Activated B cell treated with CpG ODN at 0.5 μM for 24 hours (primary cell): ENCODE measurements around the gene PPP1R16B. TPM values are rescaled to one million over a fixed set of nuclear protein-coding genes. Genes with fewer than 3 reads are reported as not detected.

Experiments
- ATAC-seq: fragments of 200-7000 bp; cut with Tn5 transposase; one replicate; pipeline ENCODE4 v1.10.0; 2021; ENCODE audit warnings: low read depth, mild to moderate bottlenecking, moderate library complexity
- CTCF ChIA-PET: fragments of 350-600 bp; sonication (Branson Sonifier 250); formaldehyde crosslinking; loops from one replicate; lab custom pipeline; 2021; ENCODE audit warnings: antibody characterized with exemption; lab: Charles Lee
- POLR2A ChIA-PET: fragments of 350-600 bp; sonication (Branson Sonifier 250); formaldehyde crosslinking; loops from one replicate; lab custom pipeline; 2021; ENCODE audit warnings: antibody characterized with exemption; lab: Charles Lee
- DNase-seq: peaks from one replicate; pipeline ENCODE4 v3.0.0; 2022
- H3K27ac Mint-ChIP-seq: one replicate; pipeline ENCODE4 v1.8.0; 2020; ENCODE audit warnings: mixed read lengths
- H3K27me3 Mint-ChIP-seq: one replicate; pipeline ENCODE4 v1.8.0; 2021; ENCODE audit warnings: mixed read lengths
- H3K36me3 Mint-ChIP-seq: one replicate; pipeline ENCODE4 v1.8.0; 2021; ENCODE audit warnings: low read depth, mixed read lengths
- H3K4me1 Mint-ChIP-seq: one replicate; pipeline ENCODE4 v1.8.0; 2021; ENCODE audit warnings: mixed read lengths
- H3K4me3 Mint-ChIP-seq: one replicate; pipeline ENCODE4 v1.8.0; 2020; ENCODE audit warnings: mild to moderate bottlenecking, mixed read lengths
- H3K9me3 Mint-ChIP-seq: one replicate; pipeline ENCODE4 v1.8.0; 2020; ENCODE audit warnings: mixed read lengths
- intact Hi-C: fragments of 100-400 bp; cut with micrococcal nuclease; formaldehyde crosslinking; loops from one replicate; pipeline ENCODE4 v1.15.1; 2024
- total RNA-seq: library from RNA; stranded (reverse); gene quantifications from 2 replicates; pipeline ENCODE4 v1.2.3, GENCODE V29; 2022
- TF ChIP-seq, protein P1 (sequence below): fragments of 200-600 bp; IDR thresholded peaks from one replicate; pipeline ENCODE4 v1.8.0; 2022; ENCODE audit warnings: antibody characterized with exemption, mild to moderate bottlenecking

Gene PPP1R16B
- total RNA-seq, 1 donor from 2014 or later: 99.3 TPM

DNA sequence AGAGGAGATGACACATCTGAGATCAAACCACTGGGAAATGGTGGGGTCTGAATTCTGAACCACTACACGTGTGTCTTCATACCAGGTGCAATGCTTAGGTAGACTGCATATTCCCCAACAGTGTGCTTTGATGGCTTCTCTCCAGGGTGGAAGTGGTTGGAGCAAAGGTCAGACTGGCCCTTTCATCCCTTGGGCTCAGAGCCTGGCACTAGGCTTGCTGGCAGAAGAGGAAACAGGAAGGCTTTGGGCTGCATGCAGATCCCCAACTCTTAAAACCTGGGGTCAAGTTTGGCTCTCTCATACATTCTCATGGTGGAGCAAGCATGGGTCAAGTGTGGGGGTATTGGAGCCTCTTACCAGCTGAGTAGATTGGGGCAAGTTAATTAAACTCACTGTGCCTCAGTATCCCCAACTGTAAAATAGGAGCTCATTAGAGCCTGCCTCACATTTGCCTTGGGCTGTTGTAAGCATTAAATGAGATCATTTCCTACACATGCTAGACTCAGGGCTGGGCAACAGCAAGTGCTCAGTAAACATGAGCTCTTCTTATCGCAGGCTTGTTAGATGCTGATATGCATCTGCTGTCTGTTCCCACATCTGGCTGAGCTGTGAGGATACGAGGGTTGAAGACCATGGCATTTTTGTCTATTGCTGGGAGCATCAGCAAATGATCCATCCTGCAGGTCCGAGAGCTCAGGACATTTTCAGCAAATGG lies 69.1 kb downstream of the PPP1R16B start:
- peaks cover 96% of the 10 kb centered on the region for H3K4me1 Mint-ChIP-seq
- no peaks in the 10 kb centered on the region for H3K27me3 Mint-ChIP-seq
- DNase-seq (no peak), ATAC-seq (no peak)
- peak overlapping the region; percentile 83 for H3K4me3 Mint-ChIP-seq
- peaks cover 9% of the 10 kb centered on the region for H3K36me3 Mint-ChIP-seq
- CTCF ChIA-PET: interaction anchor here (0.9 to 3.1 kb wide), 8 partner anchors 12 to 85 kb away, joined by 3 to 44 read pairs (median 4); partner anchors contain the start of gene PPP1R16B
- TF ChIP-seq, protein P1, sequence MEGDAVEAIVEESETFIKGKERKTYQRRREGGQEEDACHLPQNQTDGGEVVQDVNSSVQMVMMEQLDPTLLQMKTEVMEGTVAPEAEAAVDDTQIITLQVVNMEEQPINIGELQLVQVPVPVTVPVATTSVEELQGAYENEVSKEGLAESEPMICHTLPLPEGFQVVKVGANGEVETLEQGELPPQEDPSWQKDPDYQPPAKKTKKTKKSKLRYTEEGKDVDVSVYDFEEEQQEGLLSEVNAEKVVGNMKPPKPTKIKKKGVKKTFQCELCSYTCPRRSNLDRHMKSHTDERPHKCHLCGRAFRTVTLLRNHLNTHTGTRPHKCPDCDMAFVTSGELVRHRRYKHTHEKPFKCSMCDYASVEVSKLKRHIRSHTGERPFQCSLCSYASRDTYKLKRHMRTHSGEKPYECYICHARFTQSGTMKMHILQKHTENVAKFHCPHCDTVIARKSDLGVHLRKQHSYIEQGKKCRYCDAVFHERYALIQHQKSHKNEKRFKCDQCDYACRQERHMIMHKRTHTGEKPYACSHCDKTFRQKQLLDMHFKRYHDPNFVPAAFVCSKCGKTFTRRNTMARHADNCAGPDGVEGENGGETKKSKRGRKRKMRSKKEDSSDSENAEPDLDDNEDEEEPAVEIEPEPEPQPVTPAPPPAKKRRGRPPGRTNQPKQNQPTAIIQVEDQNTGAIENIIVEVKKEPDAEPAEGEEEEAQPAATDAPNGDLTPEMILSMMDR: no peak
- intact Hi-C loops: loop anchor here (1.0 to 2.0 kb wide), 5 partner anchors 19 to 126 kb away; partner anchors contain the start of genes ACTR5, DHX35 and PPP1R16B
- POLR2A ChIA-PET: interaction anchor here (0.6 to 16.2 kb wide), 16 partner anchors 8 to 243 kb away, joined by 3 to 268 read pairs (median 5); partner anchors contain the start of genes DHX35 and PPP1R16B
- H3K27ac Mint-ChIP-seq: peak overlapping the region; percentile 97
- no peaks in the 10 kb centered on the region for H3K9me3 Mint-ChIP-seq

DNA sequence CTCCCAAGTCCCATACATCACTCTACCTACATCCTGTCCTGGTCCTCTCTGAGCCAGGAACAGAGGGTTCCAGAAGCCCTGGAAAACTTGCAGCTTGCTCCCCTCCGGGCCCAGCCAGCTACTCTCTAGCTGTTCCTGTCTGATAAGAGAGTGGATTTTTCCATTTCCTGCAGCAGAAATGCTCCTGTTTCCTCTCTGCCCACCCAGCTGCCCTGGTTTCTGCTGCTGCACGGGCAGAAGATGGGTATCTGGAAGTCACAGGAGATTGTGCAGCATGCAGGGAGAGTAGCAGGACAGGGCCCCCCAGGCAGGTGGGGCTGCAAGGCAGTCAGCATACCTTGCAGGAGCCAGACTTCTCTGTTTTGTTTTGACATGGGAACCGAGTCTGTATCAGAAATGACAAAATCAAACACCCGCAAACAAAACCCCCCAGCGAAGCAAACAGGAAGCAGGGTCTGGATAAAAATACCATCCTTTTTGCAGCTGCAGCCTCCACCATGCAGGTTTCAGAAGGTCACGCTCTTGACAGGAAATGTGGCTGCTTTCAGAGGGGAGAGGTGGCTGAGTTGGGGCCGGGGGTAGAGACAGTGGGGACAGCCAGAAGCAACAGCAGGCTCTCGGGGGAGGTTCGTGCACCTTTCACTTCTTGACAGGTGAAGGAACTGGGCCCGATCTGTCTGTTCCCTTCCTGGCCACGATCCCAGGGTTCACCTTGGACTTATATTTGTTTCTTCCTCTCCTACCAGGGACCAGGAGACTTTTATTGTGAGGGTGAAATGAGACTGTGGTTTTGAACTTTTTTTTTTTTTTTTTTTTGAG lies 69.9 kb downstream of the PPP1R16B start:
- intact Hi-C loops: loop anchor here (1.0 to 2.0 kb wide), 5 partner anchors 18 to 127 kb away; partner anchors contain the start of genes ACTR5, DHX35 and PPP1R16B
- ATAC-seq (peak; percentile 63), DNase-seq (peak; percentile 60)
- Mint-ChIP-seq H3K27me3 (no peaks in the 10 kb centered on the region), H3K36me3 (peaks cover 6% of the 10 kb centered on the region), H3K4me1 (peaks cover 98% of the 10 kb centered on the region), H3K4me3 (peak overlapping the region; percentile 83), H3K9me3 (no peaks in the 10 kb centered on the region), H3K27ac (peak overlapping the region; percentile 97)
- CTCF ChIA-PET: interaction anchor here (0.8 to 3.1 kb wide), 11 partner anchors 11 to 86 kb away, joined by 3 to 44 read pairs (median 4); partner anchors contain the start of gene PPP1R16B
- POLR2A ChIA-PET: interaction anchor here (0.5 to 16.2 kb wide), 21 partner anchors 7 to 1354 kb away, joined by 3 to 268 read pairs (median 5); partner anchors contain the start of genes DHX35 and PPP1R16B
- TF ChIP-seq, protein P1: no peak

DNA sequence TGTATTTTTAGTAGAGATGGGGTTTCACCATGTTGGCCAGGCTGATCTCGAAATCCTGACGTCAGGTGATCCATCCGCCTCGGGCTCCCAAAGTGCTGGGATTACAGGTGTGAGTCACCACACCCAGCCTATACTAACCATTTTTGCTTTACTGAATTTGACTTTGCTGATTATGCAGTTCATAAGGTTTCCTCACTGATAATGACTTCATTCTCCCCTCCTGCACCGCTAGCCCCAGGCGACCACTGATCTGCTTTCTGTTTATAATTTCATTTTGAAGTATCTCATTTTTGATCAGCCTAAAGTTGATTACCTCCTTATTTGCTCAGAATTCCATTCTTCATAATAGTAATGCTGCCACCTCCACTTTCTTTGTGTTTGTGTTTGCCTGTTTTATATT lies 72.0 kb downstream of the PPP1R16B start:
- ChIA-PET CTCF (no interaction called here), POLR2A (interaction anchor here (1.5 to 16.2 kb wide), 4 partner anchors 15 to 69 kb away, joined by 7 to 268 read pairs (median 196); partner anchors contain the start of gene PPP1R16B)
- H3K4me1 Mint-ChIP-seq: peaks cover 99% of the 10 kb centered on the region
- no peaks in the 10 kb centered on the region for H3K27me3 Mint-ChIP-seq
- H3K27ac Mint-ChIP-seq: peak overlapping the region; percentile 97
- intact Hi-C loops: no loop called here
- ATAC-seq (no peak), DNase-seq (no peak)
- peaks cover 9% of the 10 kb centered on the region for H3K36me3 Mint-ChIP-seq
- TF ChIP-seq, protein P1: no peak
- peak overlapping the region; percentile 11 for H3K4me3 Mint-ChIP-seq
- H3K9me3 Mint-ChIP-seq: no peaks in the 10 kb centered on the region

DNA sequence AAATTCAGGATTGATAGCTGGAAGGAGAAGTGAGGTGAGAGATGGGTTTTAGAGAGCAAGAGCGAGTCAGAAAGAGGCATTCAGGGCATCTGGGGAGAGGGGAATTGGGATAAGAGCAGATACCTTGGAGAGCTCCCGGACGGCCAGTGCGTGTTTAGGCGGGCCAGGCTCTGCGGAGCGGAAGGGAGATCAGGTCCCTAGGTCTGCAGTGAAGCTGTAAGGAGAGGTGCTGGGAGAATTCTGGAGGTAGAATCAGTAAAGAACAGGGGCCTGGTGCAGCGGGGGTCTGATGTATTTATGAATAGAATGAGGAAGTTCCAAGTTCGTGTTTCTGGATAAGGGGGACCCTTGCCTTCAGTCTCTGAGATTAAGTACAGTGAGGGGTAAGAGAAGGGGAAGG lies 73.4 kb downstream of the PPP1R16B start:
- TF ChIP-seq, protein P1: no peak
- Mint-ChIP-seq H3K36me3 (peaks cover 16% of the 10 kb centered on the region), H3K27ac (peak overlapping the region; percentile 97), H3K4me1 (peaks cover 99% of the 10 kb centered on the region), H3K4me3 (peak overlapping the region; percentile 53), H3K27me3 (no peaks in the 10 kb centered on the region), H3K9me3 (no peaks in the 10 kb centered on the region)
- CTCF ChIA-PET: interaction anchor here (1.3 to 6.3 kb wide), 4 partner anchors 13 to 73 kb away, joined by 3 to 48 read pairs (median 8); partner anchors contain the start of gene PPP1R16B
- no peak for ATAC-seq
- POLR2A ChIA-PET: interaction anchor here (0.8 to 16.2 kb wide), 7 partner anchors 6 to 70 kb away, joined by 3 to 268 read pairs (median 42); partner anchors contain the start of gene PPP1R16B
- DNase-seq: no peak
- intact Hi-C loops: no loop called here
